VCaP (cell line): ENCODE measurements around the gene BFSP1.
A peak's percentile ranks its signal among the peaks of the same experiment; 100 is the strongest.

Source experiments
- H3K27ac ChIP-seq: fragments of 450-650 bp; 2 replicates; pipeline ENCODE4 v1.5.1; 2017
- CTCF ChIP-seq: fragments of 450-650 bp; conservative IDR thresholded peaks from 2 replicates; pipeline ENCODE4 v1.5.1; 2017; ENCODE audit warnings: mild to moderate bottlenecking, moderate library complexity

Gene BFSP1

DNA sequence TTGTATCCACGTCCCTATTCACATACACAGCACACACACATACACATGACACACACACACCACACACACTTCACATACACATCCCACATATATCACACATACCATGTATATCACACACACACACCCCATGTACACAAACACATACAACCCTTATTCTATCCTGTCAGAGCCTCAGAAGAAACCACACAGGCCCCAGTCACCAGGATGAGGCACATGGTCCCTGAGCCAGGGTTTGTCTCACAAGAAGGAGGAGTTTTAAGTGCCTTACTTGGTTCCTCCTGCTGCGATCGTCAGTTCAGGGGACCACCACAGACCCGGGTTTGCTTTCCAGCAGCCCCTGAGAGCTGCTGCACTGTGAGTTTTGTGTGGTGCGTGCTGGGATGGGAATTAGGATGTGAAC is 23.6 kb downstream of the BFSP1 start:
- H3K27ac ChIP-seq, result no peak overlapping the region
- no peak for TF ChIP-seq CTCF

DNA sequence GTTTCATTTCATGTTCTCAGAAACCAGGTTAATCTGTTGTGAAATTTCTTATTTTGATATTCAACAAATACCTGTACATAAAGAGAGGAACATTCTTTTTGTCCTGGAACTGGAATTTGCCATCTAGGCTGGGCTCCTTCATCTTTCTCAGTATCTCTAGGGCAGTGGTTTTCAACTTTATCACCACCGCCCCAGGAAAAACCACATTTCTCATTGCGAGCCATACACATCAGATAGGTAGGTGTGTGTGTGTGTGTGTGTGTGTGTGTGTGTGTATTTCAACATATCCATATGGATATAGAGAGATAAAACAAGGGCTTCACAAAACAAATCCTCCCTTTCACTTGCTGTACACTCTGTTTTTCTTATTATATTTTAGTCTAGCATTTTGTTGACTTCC is 24.1 kb downstream of the BFSP1 start:
- no peak overlapping the region for H3K27ac ChIP-seq
- TF ChIP-seq CTCF, result no peak

DNA sequence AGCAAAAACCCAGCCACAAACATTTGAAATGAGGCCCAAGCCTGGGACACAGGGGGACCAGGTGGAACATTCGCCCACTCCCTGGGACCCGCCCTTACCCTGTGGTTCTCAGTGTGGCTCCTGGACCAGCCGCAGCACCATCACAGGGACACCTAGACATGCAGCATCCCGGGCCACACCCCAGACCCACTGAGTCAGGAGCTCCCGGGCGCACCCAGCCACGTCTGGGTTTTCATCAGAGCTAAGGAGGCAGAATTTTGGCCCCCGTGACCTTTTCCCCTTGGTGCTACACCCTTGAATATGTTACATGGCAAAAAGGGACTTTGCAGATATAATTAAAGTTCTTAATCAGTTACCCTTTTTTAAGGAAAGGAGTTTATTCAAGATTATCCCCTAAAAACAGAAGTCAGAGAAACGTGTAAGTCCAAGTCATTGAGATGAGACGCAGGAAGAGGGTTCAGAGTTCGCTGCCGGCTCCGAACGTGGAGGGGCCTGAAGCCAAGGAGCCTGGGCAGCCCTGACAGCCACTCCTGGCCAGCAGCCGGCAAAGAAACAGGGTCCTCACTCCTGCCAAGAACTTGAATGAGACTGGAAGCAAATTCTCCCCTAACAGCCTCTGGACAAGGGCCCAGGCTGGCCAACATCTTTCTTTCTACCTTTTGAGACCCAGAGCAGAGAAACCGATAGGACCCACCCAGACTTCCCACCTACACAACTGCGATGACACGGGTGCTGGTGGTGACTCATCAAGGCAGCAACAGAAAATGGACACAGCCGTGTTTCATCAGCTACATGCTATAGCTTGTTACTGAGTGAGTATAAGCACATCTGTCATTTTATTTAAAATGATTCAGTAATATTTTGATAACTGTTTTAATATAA is 25.3 kb downstream of the BFSP1 start:
- TF ChIP-seq CTCF, result no peak

DNA sequence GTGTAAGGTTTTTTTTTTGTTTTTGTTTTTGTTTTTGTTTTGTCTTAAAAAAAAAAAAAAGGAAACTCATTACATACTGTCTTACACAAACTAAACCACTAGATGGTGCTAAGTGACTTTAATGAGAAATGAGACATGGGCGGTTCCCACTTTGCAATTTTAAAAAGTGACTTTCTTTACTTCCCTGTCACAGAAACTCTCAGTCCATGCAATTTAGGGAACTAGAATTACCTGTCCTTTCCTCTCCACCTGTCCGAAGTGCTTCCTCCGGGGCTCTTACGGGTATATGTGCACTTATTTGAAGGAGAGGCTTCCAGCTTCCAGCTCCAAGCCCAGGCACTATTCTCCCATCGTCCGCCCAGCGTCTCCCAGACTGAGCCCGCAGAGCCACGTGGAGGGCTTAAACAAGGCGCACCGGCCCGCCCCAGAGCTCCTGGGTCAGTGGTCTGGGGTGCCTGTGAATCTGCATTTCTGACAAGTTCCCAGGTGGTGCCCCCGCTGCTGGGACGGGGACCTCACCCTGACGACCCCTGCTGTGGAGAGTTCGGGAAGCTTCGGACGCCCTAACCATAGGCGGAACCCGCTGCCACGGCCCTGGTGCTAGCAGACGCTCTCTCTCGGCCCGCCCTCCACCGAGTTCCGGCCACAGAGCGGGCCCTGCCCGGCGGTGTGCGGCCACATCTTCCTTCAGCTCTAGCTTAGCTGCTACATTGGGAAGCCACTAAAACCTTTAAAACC is 26.1 kb downstream of the BFSP1 start:
- H3K27ac ChIP-seq, result peak overlapping the region; percentile 51
- TF ChIP-seq CTCF, result peak; percentile 84

More for the DNA sequence above, 25.3 kb downstream of the BFSP1 start:
- peak overlapping the region; percentile 51 for H3K27ac ChIP-seq

DNA sequence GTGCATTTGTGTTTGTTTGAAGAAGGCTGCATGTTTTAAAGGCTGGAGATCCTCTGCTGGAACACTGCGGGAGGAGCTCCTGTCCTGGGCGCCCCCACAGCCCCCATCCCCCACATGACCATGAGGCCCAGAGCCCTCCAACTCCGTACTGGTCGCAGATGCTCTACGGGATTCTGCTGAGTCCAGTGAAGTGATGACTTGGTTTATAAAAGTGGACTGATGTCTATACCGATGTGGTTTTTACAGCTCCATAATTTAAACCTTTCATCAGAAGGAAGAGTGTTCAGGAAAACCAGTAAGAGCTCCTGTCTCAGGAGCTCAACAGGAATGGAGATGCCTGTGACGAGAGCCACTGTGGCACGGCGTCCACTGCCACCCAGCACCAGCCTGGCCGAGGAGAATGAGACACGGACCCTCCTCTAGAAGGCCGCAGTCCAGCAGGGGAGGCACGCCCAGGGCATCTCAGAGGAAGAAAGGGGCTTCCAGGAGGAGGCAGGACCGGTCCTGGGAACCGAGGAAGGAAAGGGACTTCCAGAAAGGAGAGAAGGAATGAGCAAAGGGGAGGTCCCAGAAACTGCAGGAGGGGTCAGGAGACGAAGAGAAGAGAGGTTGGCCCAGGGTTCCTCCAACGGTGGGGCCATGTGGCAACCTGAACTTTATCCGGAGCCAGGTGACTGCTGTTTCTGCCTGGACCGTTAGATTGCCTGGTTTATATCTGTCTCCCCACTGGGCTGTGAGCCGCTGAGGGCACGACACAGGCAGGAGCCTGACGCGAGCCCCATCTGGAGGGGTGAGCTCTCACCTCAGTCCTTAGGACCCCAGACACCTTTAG is 26.9 kb downstream of the BFSP1 start:
- TF ChIP-seq CTCF, result no peak

GRCh38 chr20:17503301-17504065 is 27.7 kb downstream of the BFSP1 start:
- no peak for TF ChIP-seq CTCF
- no peak overlapping the region for H3K27ac ChIP-seq

More for the DNA sequence above, 26.9 kb downstream of the BFSP1 start:
- no peak overlapping the region for H3K27ac ChIP-seq
